ENCODE data around the gene BMP4.

DNA sequence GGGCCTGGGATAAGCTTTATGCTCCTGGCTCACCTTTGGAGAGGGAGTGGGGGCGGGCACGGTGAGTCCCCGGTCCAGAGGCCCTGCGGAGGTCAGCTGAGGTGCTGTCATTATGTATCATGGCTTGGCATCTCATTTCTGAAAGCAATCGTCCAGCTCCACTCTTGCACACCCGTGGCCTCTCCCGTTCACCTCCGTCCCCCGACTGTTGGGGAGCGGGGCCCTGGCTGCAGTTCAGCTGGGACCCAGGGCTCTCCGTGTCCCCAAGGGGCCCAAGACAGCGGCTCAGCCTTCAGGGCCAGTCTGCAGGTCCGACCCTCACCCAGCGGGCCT, 10.6 kb downstream of the BMP4 start:
- TF ChIP-seq EZH2phosphoT487 (IDR thresholded peaks at IDR 0.05; ENCODE audit: insufficient read depth, low read depth), result no peak
- no peak for TF ChIP-seq EZH2 (IDR thresholded peaks at IDR 0.05; ENCODE audit: insufficient read depth, poor library complexity, severe bottlenecking)

Measured in GM23248 (cell line).